Calu3 (cell line): Measurements from ENCODE around the gene TYSND1. TPM values are rescaled to one million over a fixed set of nuclear protein-coding genes. Genes with fewer than 3 reads are reported as not detected.
"Not testable (repeated sequence)": the region's sequence is repeated elsewhere in the genome, so short reads cannot be mapped to it uniquely, and the experiment has no call there.

Experiments
- BruUV-seq: library from RNA; stranded (reverse); fragments of 400-500 nt; replicated peaks from 2 replicates; lab custom pipeline; 2021; lab: Mats Ljungman, UMichigan
- CTCF ChIA-PET: fragments of 300-600 bp; sonication (Branson Sonifier 250); formaldehyde crosslinking; loops from one replicate; lab custom pipeline; 2022; ENCODE audit warnings: antibody characterized with exemption; lab: Charles Lee
- DNase-seq: peaks from one replicate; pipeline ENCODE4 v3.0.0; 2022
- H3K27ac Mint-ChIP-seq: one replicate; pipeline ENCODE4 v1.8.0; 2022; ENCODE audit warnings: mixed read lengths; ENCODE audit not compliant: unreplicated experiment
- H3K27me3 Mint-ChIP-seq: one replicate; pipeline ENCODE4 v1.8.0; 2022; ENCODE audit warnings: mixed read lengths; ENCODE audit not compliant: unreplicated experiment
- H3K36me3 Mint-ChIP-seq: one replicate; pipeline ENCODE4 v1.8.0; 2022; ENCODE audit warnings: mild to moderate bottlenecking, moderate library complexity, mixed read lengths; ENCODE audit not compliant: insufficient read depth, unreplicated experiment
- H3K4me1 Mint-ChIP-seq: one replicate; pipeline ENCODE4 v1.8.0; 2022; ENCODE audit warnings: mild to moderate bottlenecking, low read depth, mixed read lengths; ENCODE audit not compliant: unreplicated experiment
- H3K4me3 Mint-ChIP-seq: one replicate; pipeline ENCODE4 v1.8.0; 2022; ENCODE audit warnings: mild to moderate bottlenecking, low read depth, moderate library complexity, mixed read lengths; ENCODE audit not compliant: unreplicated experiment
- H3K9me3 Mint-ChIP-seq: one replicate; pipeline ENCODE4 v1.8.0; 2022; ENCODE audit warnings: low read depth, mixed read lengths; ENCODE audit not compliant: unreplicated experiment
- CTCF ChIP-seq: fragments of 200-600 bp; IDR thresholded peaks from one replicate; pipeline ENCODE4 v1.8.0; 2022; ENCODE audit warnings: antibody characterized with exemption; ENCODE audit not compliant: unreplicated experiment
- intact Hi-C: fragments of 100-400 bp; cut with micrococcal nuclease; formaldehyde crosslinking; loops from one replicate; pipeline ENCODE4 v1.10.0; 2022; ENCODE audit not compliant: unreplicated experiment
- total RNA-seq: library from RNA; stranded (reverse); gene quantifications from 2 replicates; pipeline ENCODE4 v1.2.3, GENCODE V29; 2022

The TYSND1 gene
- total RNA-seq, 1 experiment from 2014 or later, result 21.4 TPM

DNA sequence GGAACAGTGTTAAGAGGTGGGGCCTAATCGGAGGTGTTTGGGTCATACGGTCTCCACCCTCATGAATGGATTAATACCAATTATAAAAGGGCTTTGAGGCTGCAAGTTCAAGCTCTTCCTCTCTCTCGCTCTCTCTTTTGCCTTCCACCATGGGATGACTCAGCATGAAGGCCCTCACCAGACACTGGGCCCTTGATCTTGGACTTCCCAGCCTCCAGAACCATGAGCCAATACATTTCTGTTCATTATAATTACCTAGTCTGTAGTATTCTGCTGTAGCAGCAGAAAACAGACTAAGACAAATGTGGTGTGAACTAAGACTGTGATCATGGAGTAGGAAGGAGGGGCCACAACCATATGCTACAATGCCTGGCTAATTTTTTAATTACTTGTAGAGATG, 21.6 kb downstream of the TYSND1 start:
- TF ChIP-seq CTCF, result no peak
- Mint-ChIP-seq H3K36me3 (peaks cover 13% of the 10 kb centered on the region), H3K27me3 (no peaks in the 10 kb centered on the region), H3K4me3 (no peak overlapping the region), H3K9me3 (peaks cover 2% of the 10 kb centered on the region), H3K27ac (peak overlapping the region; percentile 15), H3K4me1 (peaks cover under 1% of the 10 kb centered on the region)
- intact Hi-C loops, result no loop called here
- no peak for DNase-seq
- no TSS peak for BruUV-seq
- CTCF ChIA-PET, result no interaction called here

GRCh38 chr10:70124415-70124814, 22.1 kb downstream of the TYSND1 start:
- no peak for TF ChIP-seq CTCF
- Mint-ChIP-seq H3K36me3 (peaks cover 13% of the 10 kb centered on the region), H3K27me3 (no peaks in the 10 kb centered on the region), H3K9me3 (peaks cover 2% of the 10 kb centered on the region), H3K4me3 (no peak overlapping the region), H3K27ac (no peak overlapping the region), H3K4me1 (no peaks in the 10 kb centered on the region)
- BruUV-seq, result no TSS peak
- intact Hi-C loops, result no loop called here
- DNase-seq, result no peak
- CTCF ChIA-PET, result no interaction called here

GRCh38 chr10:70123817-70124216, 22.7 kb downstream of the TYSND1 start:
- Mint-ChIP-seq H3K9me3 (peaks cover 2% of the 10 kb centered on the region), H3K36me3 (peaks cover 13% of the 10 kb centered on the region), H3K4me1 (no peaks in the 10 kb centered on the region), H3K27ac (no peak overlapping the region), H3K4me3 (no peak overlapping the region), H3K27me3 (no peaks in the 10 kb centered on the region)
- intact Hi-C loops, result no loop called here
- CTCF ChIA-PET, result no interaction called here
- BruUV-seq, result no TSS peak
- DNase-seq, result no peak
- TF ChIP-seq CTCF, result no peak

GRCh38 chr10:70123166-70123565, 23.3 kb downstream of the TYSND1 start:
- H3K27me3 Mint-ChIP-seq, intact Hi-C loops, H3K4me3 Mint-ChIP-seq, DNase-seq, BruUV-seq, H3K4me1 Mint-ChIP-seq, H3K9me3 Mint-ChIP-seq, H3K27ac Mint-ChIP-seq: not testable (repeated sequence)
- CTCF ChIA-PET, result interaction anchor here (1.2 kb wide), 1 partner anchor 23 kb away, joined by 4 read pairs; the partner anchor contains the start of gene TYSND1
- H3K36me3 Mint-ChIP-seq, result peaks cover 13% of the 10 kb centered on the region

GRCh38 chr10:70122742-70123141, 23.8 kb downstream of the TYSND1 start:
- H3K36me3 Mint-ChIP-seq, result peaks cover 13% of the 10 kb centered on the region
- no peak overlapping the region for H3K4me3 Mint-ChIP-seq
- peaks cover 2% of the 10 kb centered on the region for H3K9me3 Mint-ChIP-seq
- intact Hi-C loops, result no loop called here
- no peak for DNase-seq
- TF ChIP-seq CTCF, result no peak
- H3K27me3 Mint-ChIP-seq, result no peaks in the 10 kb centered on the region
- CTCF ChIA-PET, result interaction anchor here (1.2 kb wide), 1 partner anchor 24 kb away, joined by 4 read pairs; the partner anchor contains the start of gene TYSND1
- no TSS peak for BruUV-seq
- H3K4me1 Mint-ChIP-seq, result no peaks in the 10 kb centered on the region
- no peak overlapping the region for H3K27ac Mint-ChIP-seq
